Stimulated activated memory B cell treated with anti-CD40 and anti-IgM and Interleukin-4, amounts not matched to agents 10 μg/mL and 1 μg/mL and 100 μg/mL, for 72 hours (primary cell): ENCODE results near the gene VOPP1.

ENCODE experiments used
- ATAC-seq: fragments of 150-1000 bp; cut with Tn5 transposase; 2 replicates; pipeline ENCODE4 v1.10.0; 2021
- H3K27ac Mint-ChIP-seq: one replicate; pipeline ENCODE4 v1.8.0; 2022; ENCODE audit warnings: mild to moderate bottlenecking, mixed read lengths
- H3K27me3 Mint-ChIP-seq: one replicate; pipeline ENCODE4 v1.8.0; 2022; ENCODE audit warnings: mixed read lengths
- H3K36me3 Mint-ChIP-seq: one replicate; pipeline ENCODE4 v1.8.0; 2022; ENCODE audit warnings: mixed read lengths
- H3K4me1 Mint-ChIP-seq: one replicate; pipeline ENCODE4 v1.8.0; 2022; ENCODE audit warnings: mixed read lengths
- H3K4me3 Mint-ChIP-seq: one replicate; pipeline ENCODE4 v1.8.0; 2022; ENCODE audit warnings: mild to moderate bottlenecking, moderate library complexity, mixed read lengths
- H3K9me3 Mint-ChIP-seq: one replicate; pipeline ENCODE4 v1.8.0; 2022; ENCODE audit warnings: mixed read lengths

The VOPP1 gene

DNA sequence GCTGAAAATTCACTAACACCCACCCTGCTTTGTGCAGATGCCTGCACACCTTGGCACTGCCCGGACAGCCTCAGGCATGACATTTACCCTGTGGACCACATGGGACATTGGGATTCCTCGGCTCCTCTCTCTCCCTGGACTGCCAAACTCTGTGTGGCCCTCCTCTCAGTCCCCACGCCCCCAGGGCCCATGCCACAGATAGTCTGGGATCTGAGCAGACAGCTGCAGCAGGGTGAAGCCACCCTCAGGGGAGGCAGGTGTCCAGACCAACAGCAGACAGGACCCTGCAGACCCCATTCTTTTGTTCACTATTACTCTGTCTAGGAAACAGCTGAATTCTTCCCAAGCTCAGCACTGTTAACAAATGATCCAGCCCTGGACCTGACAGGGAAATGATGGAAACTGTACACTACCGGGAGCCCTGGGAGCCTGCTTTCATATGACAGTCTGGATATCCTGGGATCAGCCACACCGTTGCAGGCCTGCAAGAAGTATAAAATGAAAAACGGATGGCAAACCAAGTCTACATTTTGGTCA lies 83.4 kb downstream of the VOPP1 start:
- no peak overlapping the region for H3K4me3 Mint-ChIP-seq
- H3K9me3 Mint-ChIP-seq = no peaks in the 10 kb centered on the region
- no peak for ATAC-seq
- peaks cover 96% of the 10 kb centered on the region for H3K36me3 Mint-ChIP-seq
- no peaks in the 10 kb centered on the region for H3K27me3 Mint-ChIP-seq
- peaks cover 70% of the 10 kb centered on the region for H3K4me1 Mint-ChIP-seq
- peak overlapping the region; percentile 81 for H3K27ac Mint-ChIP-seq

- peak overlapping the region; percentile 81 for H3K27ac Mint-ChIP-seq
- H3K4me1 Mint-ChIP-seq = peaks cover 70% of the 10 kb centered on the region
- no peaks in the 10 kb centered on the region for H3K27me3 Mint-ChIP-seq
- H3K9me3 Mint-ChIP-seq = no peaks in the 10 kb centered on the region
- peak overlapping the region; percentile 19 for H3K4me3 Mint-ChIP-seq
- H3K36me3 Mint-ChIP-seq = peaks cover 96% of the 10 kb centered on the region
- no peak for ATAC-seq
Observed at GRCh38 chr7:55488216-55488615, 84.1 kb downstream of the VOPP1 start.

DNA sequence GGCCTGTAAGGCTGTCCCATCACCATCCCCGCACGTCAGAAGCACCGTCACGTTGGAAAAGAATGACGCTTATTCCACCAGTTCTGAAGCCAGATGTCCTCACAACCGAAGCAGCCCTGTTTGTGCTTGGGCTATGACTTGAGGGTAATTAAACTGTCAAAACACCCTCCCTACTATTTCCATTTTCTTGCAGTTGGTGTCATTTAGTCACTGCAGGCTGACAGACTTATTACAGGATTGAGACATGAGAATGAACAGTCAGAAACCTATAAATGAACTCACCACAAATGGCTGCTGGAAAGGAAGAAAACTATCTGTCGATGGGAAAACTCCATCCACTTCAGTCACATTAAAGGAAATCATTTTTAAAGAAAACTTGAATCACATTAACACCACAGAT lies 85.3 kb downstream of the VOPP1 start:
- peaks cover 88% of the 10 kb centered on the region for H3K36me3 Mint-ChIP-seq
- no peak for ATAC-seq
- no peak overlapping the region for H3K4me3 Mint-ChIP-seq
- no peaks in the 10 kb centered on the region for H3K9me3 Mint-ChIP-seq
- peaks cover 62% of the 10 kb centered on the region for H3K4me1 Mint-ChIP-seq
- H3K27ac Mint-ChIP-seq = peak overlapping the region; percentile 81
- no peaks in the 10 kb centered on the region for H3K27me3 Mint-ChIP-seq

GRCh38 chr7:55486192-55486590 lies 86.1 kb downstream of the VOPP1 start:
- H3K4me1 Mint-ChIP-seq = peaks cover 65% of the 10 kb centered on the region
- ATAC-seq = no peak
- no peaks in the 10 kb centered on the region for H3K27me3 Mint-ChIP-seq
- H3K36me3 Mint-ChIP-seq = peaks cover 80% of the 10 kb centered on the region
- H3K27ac Mint-ChIP-seq = peak overlapping the region; percentile 81
- H3K9me3 Mint-ChIP-seq = no peaks in the 10 kb centered on the region
- no peak overlapping the region for H3K4me3 Mint-ChIP-seq

GRCh38 chr7:55485501-55486191 lies 86.7 kb downstream of the VOPP1 start:
- Mint-ChIP-seq H3K27ac (peak overlapping the region; percentile 81), H3K27me3 (no peaks in the 10 kb centered on the region), H3K4me3 (no peak overlapping the region), H3K36me3 (peaks cover 80% of the 10 kb centered on the region), H3K9me3 (no peaks in the 10 kb centered on the region), H3K4me1 (peaks cover 65% of the 10 kb centered on the region)
- ATAC-seq = no peak

DNA sequence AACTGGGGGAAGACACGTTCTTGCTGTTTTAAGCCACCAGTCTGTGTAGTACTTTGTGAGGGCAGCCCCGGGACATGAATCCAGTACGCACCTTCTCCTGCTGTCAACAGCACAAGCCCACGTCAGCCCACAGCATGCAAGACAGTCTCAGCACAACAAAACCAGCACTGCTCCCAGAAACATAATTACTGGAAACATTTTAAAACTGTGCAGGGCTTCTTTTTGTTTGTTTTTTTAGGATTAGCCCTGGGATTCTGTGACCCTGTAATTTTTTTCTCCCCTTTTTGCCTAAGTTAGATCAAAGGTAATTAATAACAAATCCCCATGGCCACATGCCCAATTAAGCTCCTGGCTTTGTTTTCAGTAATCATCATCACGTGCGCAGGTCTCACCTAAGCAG lies 87.5 kb downstream of the VOPP1 start:
- H3K27ac Mint-ChIP-seq = peak overlapping the region; percentile 81
- peaks cover 83% of the 10 kb centered on the region for H3K36me3 Mint-ChIP-seq
- no peaks in the 10 kb centered on the region for H3K27me3 Mint-ChIP-seq
- H3K4me1 Mint-ChIP-seq = peaks cover 66% of the 10 kb centered on the region
- no peaks in the 10 kb centered on the region for H3K9me3 Mint-ChIP-seq
- no peak overlapping the region for H3K4me3 Mint-ChIP-seq
- ATAC-seq = no peak

DNA sequence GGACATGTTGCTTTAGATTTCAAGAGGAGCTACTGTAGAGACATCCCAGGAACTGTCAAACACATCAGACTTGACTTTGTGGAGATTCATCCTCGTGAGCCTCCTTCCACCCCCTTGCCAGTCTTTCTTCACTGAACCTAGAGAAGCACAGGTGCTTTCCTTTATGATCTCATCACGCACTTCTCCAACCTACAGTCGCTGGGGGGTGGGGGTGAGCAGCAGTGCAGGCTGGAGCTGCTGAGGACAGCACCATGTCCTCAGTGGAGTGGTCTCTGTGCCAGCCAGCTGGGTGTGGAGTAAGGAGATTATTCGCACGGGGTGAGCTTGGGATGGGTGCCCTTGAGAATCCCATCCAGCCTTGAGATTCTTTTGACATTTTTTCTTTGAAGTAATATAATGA lies 88.1 kb downstream of the VOPP1 start:
- ATAC-seq = no peak
- H3K27ac Mint-ChIP-seq = peak overlapping the region; percentile 81
- H3K4me3 Mint-ChIP-seq = no peak overlapping the region
- no peaks in the 10 kb centered on the region for H3K9me3 Mint-ChIP-seq
- peaks cover 77% of the 10 kb centered on the region for H3K36me3 Mint-ChIP-seq
- peaks cover 60% of the 10 kb centered on the region for H3K4me1 Mint-ChIP-seq
- H3K27me3 Mint-ChIP-seq = no peaks in the 10 kb centered on the region

- Mint-ChIP-seq H3K4me3 (no peak overlapping the region), H3K27ac (peak overlapping the region; percentile 81), H3K36me3 (peaks cover 73% of the 10 kb centered on the region), H3K9me3 (no peaks in the 10 kb centered on the region), H3K27me3 (no peaks in the 10 kb centered on the region), H3K4me1 (peaks cover 57% of the 10 kb centered on the region)
- ATAC-seq = no peak
Observed at GRCh38 chr7:55483046-55483445, 89.3 kb downstream of the VOPP1 start.

DNA sequence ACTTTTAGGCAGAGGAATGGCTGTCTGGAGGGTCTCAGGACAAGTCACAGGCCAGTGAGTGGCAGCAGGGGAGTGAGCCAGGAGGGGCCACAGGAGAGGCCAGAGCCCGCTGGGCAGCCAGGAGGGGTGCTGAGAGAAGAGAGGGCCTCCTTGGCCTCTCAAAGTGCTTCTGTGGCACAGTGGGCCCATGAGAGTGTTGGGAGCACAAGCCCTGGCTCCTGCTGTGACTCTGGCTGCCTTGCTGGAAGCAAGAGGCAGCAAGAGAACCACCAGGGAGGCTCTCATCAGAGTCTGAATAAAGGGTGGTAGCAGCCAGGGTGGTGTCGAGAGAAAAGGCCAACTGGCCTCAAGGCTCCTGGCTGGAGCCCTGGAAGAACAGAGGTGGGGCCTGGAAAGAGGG lies 91.1 kb downstream of the VOPP1 start:
- Mint-ChIP-seq H3K4me3 (no peak overlapping the region), H3K27me3 (no peaks in the 10 kb centered on the region), H3K36me3 (peaks cover 70% of the 10 kb centered on the region), H3K9me3 (no peaks in the 10 kb centered on the region), H3K4me1 (peaks cover 65% of the 10 kb centered on the region), H3K27ac (peak overlapping the region; percentile 36)
- no peak for ATAC-seq

GRCh38 chr7:55478700-55479099 lies 93.6 kb downstream of the VOPP1 start:
- H3K4me3 Mint-ChIP-seq = no peak overlapping the region
- H3K27ac Mint-ChIP-seq = peak overlapping the region; percentile 40
- peaks cover 68% of the 10 kb centered on the region for H3K36me3 Mint-ChIP-seq

DNA sequence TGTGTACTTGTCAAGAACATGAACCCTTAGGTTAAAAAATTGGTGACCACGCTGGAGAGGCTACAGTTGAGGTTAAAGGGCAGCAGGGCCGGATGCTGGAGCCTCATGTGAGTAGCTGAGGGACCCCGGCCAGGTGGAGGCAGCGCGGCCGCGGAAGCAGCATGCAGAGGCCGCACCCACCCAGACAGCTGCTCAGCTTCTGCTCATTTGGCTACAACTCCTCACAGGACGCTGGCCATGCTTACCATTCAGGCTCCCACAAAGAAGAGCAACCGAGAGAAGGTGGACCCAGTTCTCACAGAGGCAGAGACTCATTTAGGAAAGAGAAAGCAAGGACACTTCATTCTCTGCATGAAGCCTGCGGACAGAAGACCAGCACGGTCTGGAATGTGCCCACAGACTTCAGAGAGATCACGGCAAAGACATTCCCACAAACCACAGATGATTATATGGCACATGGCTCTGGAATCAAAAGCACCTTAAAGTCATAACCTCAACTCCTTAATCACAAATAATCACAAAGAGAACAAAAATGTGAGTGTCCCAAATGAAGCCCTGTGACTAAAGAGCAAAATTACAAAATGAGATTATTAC lies 94.4 kb downstream of the VOPP1 start:
- Mint-ChIP-seq H3K27me3 (no peaks in the 10 kb centered on the region), H3K4me1 (peaks cover 66% of the 10 kb centered on the region), H3K36me3 (peaks cover 65% of the 10 kb centered on the region), H3K27ac (peak overlapping the region; percentile 40), H3K4me3 (no peak overlapping the region), H3K9me3 (no peaks in the 10 kb centered on the region)
- ATAC-seq = no peak

More at GRCh38 chr7:55478700-55479099, 93.6 kb downstream of the VOPP1 start:
- Mint-ChIP-seq H3K27me3 (no peaks in the 10 kb centered on the region), H3K9me3 (no peaks in the 10 kb centered on the region), H3K4me1 (peaks cover 64% of the 10 kb centered on the region)
- no peak for ATAC-seq

DNA sequence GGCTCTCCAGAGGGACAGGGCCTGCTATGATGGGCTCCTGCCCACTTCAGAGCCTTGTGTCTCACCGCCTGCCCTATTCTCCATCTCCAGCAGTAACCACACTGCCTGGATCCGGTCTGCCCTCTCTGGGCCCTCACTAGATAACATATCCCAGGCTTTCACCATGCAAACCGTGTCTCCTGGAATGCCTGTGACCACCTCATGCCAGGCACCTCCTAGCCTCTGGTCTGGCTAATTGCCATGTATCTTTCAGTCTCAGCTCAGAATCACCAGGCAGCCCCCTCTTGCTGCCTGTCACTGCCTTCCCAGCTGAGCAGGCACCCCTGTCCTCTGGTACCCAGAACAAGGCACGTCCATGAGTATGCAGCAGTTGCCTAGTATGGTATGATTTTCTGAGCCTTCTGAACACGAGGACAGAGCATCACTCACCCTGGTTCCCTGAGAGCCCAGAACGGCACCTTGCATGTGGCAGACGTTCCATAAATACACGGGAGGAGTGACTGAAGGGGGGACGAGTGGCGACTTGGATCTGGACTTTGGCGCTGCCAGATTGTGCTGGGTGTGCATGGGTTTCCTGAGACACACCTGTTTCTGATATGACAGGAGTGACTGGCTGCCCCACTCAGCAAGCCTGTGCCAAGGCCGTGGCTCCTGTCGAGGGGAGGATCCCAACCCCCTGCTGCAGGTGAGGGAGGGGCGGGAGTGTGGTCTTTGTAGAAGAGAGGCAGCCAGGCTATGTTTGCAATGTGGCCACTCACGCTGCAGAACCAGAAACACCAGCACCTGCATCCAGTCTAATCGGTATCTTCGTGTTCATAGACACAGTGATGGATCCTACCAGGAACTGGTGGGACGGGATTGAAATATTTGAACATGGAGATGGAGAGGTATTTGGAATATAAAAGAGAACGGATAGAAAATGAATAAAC lies 95.2 kb downstream of the VOPP1 start:
- no peak for ATAC-seq
- peaks cover 66% of the 10 kb centered on the region for H3K36me3 Mint-ChIP-seq
- peaks cover 68% of the 10 kb centered on the region for H3K4me1 Mint-ChIP-seq
- no peak overlapping the region for H3K4me3 Mint-ChIP-seq
- H3K9me3 Mint-ChIP-seq = no peaks in the 10 kb centered on the region
- H3K27me3 Mint-ChIP-seq = no peaks in the 10 kb centered on the region
- H3K27ac Mint-ChIP-seq = peak overlapping the region; percentile 40

DNA sequence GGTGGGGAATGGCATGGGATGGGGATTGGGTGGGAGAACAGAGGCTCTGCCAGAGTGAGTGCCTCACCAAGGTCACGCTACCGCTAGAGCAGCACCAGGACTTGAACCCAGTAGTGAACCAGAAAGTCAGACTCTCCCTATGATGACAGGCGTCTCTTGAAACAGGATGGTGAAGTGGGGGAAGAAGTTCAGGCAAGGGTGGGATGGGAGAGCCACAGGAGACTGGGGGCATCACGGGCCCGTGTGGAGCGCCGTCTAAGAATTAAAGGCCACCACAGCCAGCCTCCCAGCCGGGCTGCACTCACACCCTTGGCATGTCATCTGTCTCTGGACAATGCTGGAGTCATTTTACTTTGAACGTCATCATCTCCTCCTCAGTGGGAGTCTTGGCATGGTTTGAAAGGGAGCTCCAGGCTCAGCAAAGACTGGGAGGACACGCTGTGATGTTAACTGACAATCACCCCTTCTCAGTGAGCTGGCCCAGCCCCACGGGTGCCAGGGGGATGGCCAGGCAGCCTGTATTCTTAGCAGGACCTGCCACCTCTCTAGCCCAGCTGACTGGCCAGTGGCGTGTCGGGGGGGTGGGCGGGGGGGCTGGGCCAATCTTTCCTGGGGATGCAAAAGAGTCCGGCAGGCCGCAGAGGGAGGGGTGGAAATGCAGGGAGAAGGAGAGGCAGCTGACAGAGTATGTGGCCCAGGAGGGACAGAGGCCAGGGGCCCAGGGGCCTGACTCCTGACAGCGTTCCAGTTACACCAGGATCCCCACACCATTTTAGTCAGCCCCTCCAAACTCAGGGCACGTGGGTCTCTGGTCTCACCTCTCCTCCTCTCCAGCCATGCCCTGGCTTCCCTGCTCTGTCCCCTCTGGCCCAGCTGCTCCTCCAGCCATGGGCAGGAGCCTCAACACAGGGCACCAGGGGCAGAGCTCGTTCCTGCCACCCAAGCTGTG lies 96.2 kb downstream of the VOPP1 start:
- no peak overlapping the region for H3K4me3 Mint-ChIP-seq
- no peaks in the 10 kb centered on the region for H3K9me3 Mint-ChIP-seq
- H3K27ac Mint-ChIP-seq = peak overlapping the region; percentile 38
- peaks cover 70% of the 10 kb centered on the region for H3K4me1 Mint-ChIP-seq
- ATAC-seq = no peak
- H3K27me3 Mint-ChIP-seq = no peaks in the 10 kb centered on the region
- peaks cover 70% of the 10 kb centered on the region for H3K36me3 Mint-ChIP-seq
